SK-N-SH treated with all-trans-retinoic acid at 6 μM for 48 hours (cell line): ENCODE data around the gene FGD5.
A peak's percentile ranks its signal among the peaks of the same experiment; 100 is the strongest.

Source experiments
- ATAC-seq: fragments of 200-7000 bp; cut with Tn5 transposase; 3 replicates; pipeline ENCODE4 v1.9.1; 2020; ENCODE audit warnings: mild to moderate bottlenecking, moderate library complexity
- ARNTL ChIP-seq: fragments of 450-650 bp; formaldehyde crosslinking; IDR thresholded peaks from 2 replicates; pipeline ENCODE4 v1.5.0; 2020; ENCODE audit warnings: low read depth, mild to moderate bottlenecking, moderate library complexity, borderline replicate concordance
- BACH2 ChIP-seq: fragments of 250-450 bp; sonication (Bioruptor Pico); IDR thresholded peaks from 2 replicates; pipeline ENCODE4 v1.9.0; 2021; ENCODE audit warnings: mild to moderate bottlenecking, borderline replicate concordance
- CSDC2 ChIP-seq: fragments of 250-450 bp; sonication (Bioruptor Pico); IDR thresholded peaks from 2 replicates; pipeline ENCODE4 v1.5.0; 2020; ENCODE audit warnings: mild to moderate bottlenecking, moderate library complexity
- ESRRG ChIP-seq: fragments of 250-450 bp; sonication (Bioruptor Pico); IDR thresholded peaks from 2 replicates; pipeline ENCODE4 v1.6.1; 2021; ENCODE audit warnings: mild to moderate bottlenecking
- GLIS3 ChIP-seq: fragments of 250-450 bp; sonication (Bioruptor Pico); IDR thresholded peaks from 2 replicates; pipeline ENCODE4 v1.5.0; 2020; ENCODE audit warnings: mild to moderate bottlenecking, moderate library complexity
- ISL1 ChIP-seq: fragments of 250-450 bp; sonication (Bioruptor Pico); IDR thresholded peaks from 2 replicates; pipeline ENCODE4 v2.1.2; 2022; ENCODE audit warnings: mild to moderate bottlenecking, moderate library complexity
- OSR1 ChIP-seq: fragments of 250-450 bp; sonication (Bioruptor Pico); IDR thresholded peaks from 2 replicates; pipeline ENCODE4 v1.8.0; 2022; ENCODE audit warnings: moderate library complexity, mild to moderate bottlenecking, inconsistent platforms
- PATZ1 ChIP-seq: fragments of 250-450 bp; sonication (Bioruptor Pico); IDR thresholded peaks from 2 replicates; pipeline ENCODE4 v1.8.0; 2020; ENCODE audit warnings: mild to moderate bottlenecking, moderate library complexity, borderline replicate concordance
- PPARA ChIP-seq: fragments of 250-450 bp; sonication (Bioruptor Pico); IDR thresholded peaks from 2 replicates; pipeline ENCODE4 v1.5.0; 2020; ENCODE audit warnings: mild to moderate bottlenecking, borderline replicate concordance
- RARB ChIP-seq: fragments of 250-450 bp; sonication (Bioruptor Pico); IDR thresholded peaks from 2 replicates; pipeline ENCODE4 v1.8.0; 2021; ENCODE audit warnings: mild to moderate bottlenecking, moderate library complexity
- SNAI2 ChIP-seq: fragments of 250-450 bp; sonication (Bioruptor Pico); IDR thresholded peaks from 2 replicates; pipeline ENCODE4 v1.5.0; 2020; ENCODE audit warnings: mild to moderate bottlenecking, moderate library complexity
- TCF4 ChIP-seq: fragments of 250-450 bp; sonication (Bioruptor Pico); IDR thresholded peaks from 2 replicates; pipeline ENCODE4 v1.8.0; 2021; ENCODE audit warnings: mild to moderate bottlenecking, moderate library complexity, borderline replicate concordance
- TOX ChIP-seq: fragments of 250-450 bp; sonication (Bioruptor Pico); IDR thresholded peaks from 2 replicates; pipeline ENCODE4 v1.8.0; 2021; ENCODE audit warnings: mild to moderate bottlenecking, moderate library complexity, borderline replicate concordance
- TSHZ2 ChIP-seq: fragments of 250-450 bp; sonication (Bioruptor Pico); IDR thresholded peaks from 2 replicates; pipeline ENCODE4 v1.5.0; 2020; ENCODE audit warnings: mild to moderate bottlenecking, moderate library complexity
- ZC3H10 ChIP-seq: fragments of 250-450 bp; sonication (Bioruptor Pico); IDR thresholded peaks from 2 replicates; pipeline ENCODE4 v1.5.1; 2021; ENCODE audit warnings: mild to moderate bottlenecking, moderate library complexity
- ZFP3 ChIP-seq: fragments of 250-450 bp; sonication (Bioruptor Pico); IDR thresholded peaks from 2 replicates; pipeline ENCODE4 v1.5.0; 2020; ENCODE audit warnings: mild to moderate bottlenecking, moderate library complexity
- ZFP30 ChIP-seq: fragments of 450-650 bp; formaldehyde crosslinking; IDR thresholded peaks from 2 replicates; pipeline ENCODE4 v1.5.0; 2022; ENCODE audit warnings: mild to moderate bottlenecking, moderate library complexity
- ZNF8 ChIP-seq: fragments of 450-650 bp; formaldehyde crosslinking; IDR thresholded peaks from 2 replicates; pipeline ENCODE4 v1.5.0; 2020; ENCODE audit warnings: mild to moderate bottlenecking, moderate library complexity
- TF ChIP-seq, protein P1 (sequence below): fragments of 250-450 bp; sonication (Bioruptor Pico); IDR thresholded peaks from 2 replicates; pipeline ENCODE4 v1.8.0; 2021; ENCODE audit warnings: low read depth, mild to moderate bottlenecking, moderate library complexity, borderline replicate concordance
- TF ChIP-seq, protein P2 (sequence below): fragments of 250-450 bp; sonication (Bioruptor Pico); IDR thresholded peaks from 2 replicates; pipeline ENCODE4 v1.5.1; 2020; ENCODE audit warnings: low read depth, mild to moderate bottlenecking, moderate library complexity
- TF ChIP-seq, protein P3 (sequence below): fragments of 250-450 bp; sonication (Bioruptor Pico); IDR thresholded peaks from 2 replicates; pipeline ENCODE4 v1.5.1; 2021; ENCODE audit warnings: mild to moderate bottlenecking, moderate library complexity

The FGD5 gene

GRCh38 chr3:14950274-14950673, 131.5 kb downstream of the FGD5 start:
- TF ChIP-seq TOX (CRISPR knock-in tag) (no peak), ZFP30 (CRISPR knock-in tag) (no peak), BACH2 (CRISPR knock-in tag) (no peak), RARB (CRISPR knock-in tag) (no peak)
- TF ChIP-seq, protein P1, sequence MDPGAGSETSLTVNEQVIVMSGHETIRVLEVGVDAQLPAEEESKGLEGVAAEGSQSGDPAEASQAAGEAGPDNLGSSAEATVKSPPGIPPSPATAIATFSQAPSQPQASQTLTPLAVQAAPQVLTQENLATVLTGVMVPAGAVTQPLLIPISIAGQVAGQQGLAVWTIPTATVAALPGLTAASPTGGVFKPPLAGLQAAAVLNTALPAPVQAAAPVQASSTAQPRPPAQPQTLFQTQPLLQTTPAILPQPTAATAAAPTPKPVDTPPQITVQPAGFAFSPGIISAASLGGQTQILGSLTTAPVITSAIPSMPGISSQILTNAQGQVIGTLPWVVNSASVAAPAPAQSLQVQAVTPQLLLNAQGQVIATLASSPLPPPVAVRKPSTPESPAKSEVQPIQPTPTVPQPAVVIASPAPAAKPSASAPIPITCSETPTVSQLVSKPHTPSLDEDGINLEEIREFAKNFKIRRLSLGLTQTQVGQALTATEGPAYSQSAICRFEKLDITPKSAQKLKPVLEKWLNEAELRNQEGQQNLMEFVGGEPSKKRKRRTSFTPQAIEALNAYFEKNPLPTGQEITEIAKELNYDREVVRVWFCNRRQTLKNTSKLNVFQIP (CRISPR knock-in tag): no peak
- ATAC-seq: no peak

DNA sequence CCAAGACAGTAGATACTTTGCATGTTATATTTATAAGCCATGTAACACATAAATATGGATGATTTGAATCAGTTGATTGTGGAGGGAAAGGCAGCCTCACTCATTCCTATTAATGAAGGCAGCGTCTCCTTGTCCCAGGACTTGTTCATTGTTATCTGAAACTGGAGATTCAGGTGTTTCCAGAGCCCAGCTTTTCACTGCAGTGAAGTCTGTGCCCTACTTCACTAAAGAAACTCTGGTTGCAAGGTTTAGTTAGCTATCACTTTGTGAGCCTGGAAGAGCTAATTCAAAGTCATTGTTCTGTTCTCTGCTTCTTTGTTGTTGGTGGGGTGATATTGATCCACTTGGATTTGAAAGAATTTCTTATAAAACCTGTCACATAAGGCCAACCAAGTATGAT, 138.4 kb downstream of the FGD5 start:
- TF ChIP-seq TSHZ2 (CRISPR knock-in tag) (no peak), ZC3H10 (no peak), RARB (CRISPR knock-in tag) (no peak), PPARA (no peak), SNAI2 (CRISPR knock-in tag) (no peak), PATZ1 (CRISPR knock-in tag) (no peak), GLIS3 (no peak), ESRRG (no peak), TOX (CRISPR knock-in tag) (no peak), OSR1 (CRISPR knock-in tag) (no peak), ARNTL (CRISPR knock-in tag) (no peak), BACH2 (CRISPR knock-in tag) (no peak), CSDC2 (CRISPR knock-in tag) (no peak)
- TF ChIP-seq, protein P1 (CRISPR knock-in tag): no peak
- TF ChIP-seq, protein P2, sequence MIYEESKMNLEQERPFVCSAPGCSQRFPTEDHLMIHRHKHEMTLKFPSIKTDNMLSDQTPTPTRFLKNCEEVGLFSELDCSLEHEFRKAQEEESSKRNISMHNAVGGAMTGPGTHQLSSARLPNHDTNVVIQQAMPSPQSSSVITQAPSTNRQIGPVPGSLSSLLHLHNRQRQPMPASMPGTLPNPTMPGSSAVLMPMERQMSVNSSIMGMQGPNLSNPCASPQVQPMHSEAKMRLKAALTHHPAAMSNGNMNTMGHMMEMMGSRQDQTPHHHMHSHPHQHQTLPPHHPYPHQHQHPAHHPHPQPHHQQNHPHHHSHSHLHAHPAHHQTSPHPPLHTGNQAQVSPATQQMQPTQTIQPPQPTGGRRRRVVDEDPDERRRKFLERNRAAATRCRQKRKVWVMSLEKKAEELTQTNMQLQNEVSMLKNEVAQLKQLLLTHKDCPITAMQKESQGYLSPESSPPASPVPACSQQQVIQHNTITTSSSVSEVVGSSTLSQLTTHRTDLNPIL (CRISPR knock-in tag): no peak
- TF ChIP-seq, protein P3, sequence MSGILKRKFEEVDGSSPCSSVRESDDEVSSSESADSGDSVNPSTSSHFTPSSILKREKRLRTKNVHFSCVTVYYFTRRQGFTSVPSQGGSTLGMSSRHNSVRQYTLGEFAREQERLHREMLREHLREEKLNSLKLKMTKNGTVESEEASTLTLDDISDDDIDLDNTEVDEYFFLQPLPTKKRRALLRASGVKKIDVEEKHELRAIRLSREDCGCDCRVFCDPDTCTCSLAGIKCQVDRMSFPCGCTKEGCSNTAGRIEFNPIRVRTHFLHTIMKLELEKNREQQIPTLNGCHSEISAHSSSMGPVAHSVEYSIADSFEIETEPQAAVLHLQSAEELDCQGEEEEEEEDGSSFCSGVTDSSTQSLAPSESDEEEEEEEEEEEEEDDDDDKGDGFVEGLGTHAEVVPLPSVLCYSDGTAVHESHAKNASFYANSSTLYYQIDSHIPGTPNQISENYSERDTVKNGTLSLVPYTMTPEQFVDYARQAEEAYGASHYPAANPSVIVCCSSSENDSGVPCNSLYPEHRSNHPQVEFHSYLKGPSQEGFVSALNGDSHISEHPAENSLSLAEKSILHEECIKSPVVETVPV: no peak
- ATAC-seq: no peak

GRCh38 chr3:14957925-14958324, 139.2 kb downstream of the FGD5 start:
- peak; percentile 22; the same call in 2 of the 3 replicates for ATAC-seq
- TF ChIP-seq PPARA (no peak), OSR1 (CRISPR knock-in tag) (no peak), TOX (CRISPR knock-in tag) (no peak), ZC3H10 (no peak), TCF4 (CRISPR knock-in tag) (no peak), SNAI2 (CRISPR knock-in tag) (no peak), ESRRG (no peak), ZFP3 (CRISPR knock-in tag) (no peak), ISL1 (no peak), PATZ1 (CRISPR knock-in tag) (no peak), CSDC2 (CRISPR knock-in tag) (no peak), RARB (CRISPR knock-in tag) (no peak), ZNF8 (CRISPR knock-in tag) (no peak), ZFP30 (CRISPR knock-in tag) (no peak)
- TF ChIP-seq, protein P3: no peak
- TF ChIP-seq, protein P2 (CRISPR knock-in tag): no peak
